ENCODE results near the gene NFE2L3. TPM values are rescaled to one million over a fixed set of nuclear protein-coding genes. Genes with fewer than 3 reads are reported as not detected.
"Not testable (repeated sequence)": the region's sequence is repeated elsewhere in the genome, so short reads cannot be mapped to it uniquely, and the experiment has no call there.

NFE2L3 gene
- total RNA-seq, 1 experiment from 2014 or later, result 40.0 TPM

DNA sequence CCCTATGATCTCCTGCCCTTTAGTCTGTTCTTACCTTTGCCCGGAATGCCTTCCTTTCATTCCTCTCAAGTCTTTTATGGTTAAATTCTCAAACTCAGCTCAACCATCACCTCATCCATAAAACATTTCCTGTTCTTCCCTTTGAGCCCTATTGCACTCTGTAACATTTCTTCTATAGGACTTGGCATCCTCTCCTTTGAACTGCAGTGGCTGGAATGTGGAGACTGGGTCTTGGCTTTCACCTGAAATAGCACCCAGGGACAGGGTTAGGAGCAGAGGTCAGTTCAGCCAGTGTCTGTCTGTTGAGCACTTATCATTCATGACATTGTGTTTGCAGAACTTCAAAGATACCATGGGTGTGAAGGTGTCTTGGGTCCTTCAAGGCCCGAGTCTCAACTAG, 7.2 kb downstream of the NFE2L3 start:
- H2AFZ ChIP-seq (ENCODE audit: low read length), result no peak overlapping the region
- no peaks in the 10 kb centered on the region for H4K20me1 ChIP-seq (ENCODE audit: low read length)
- TF ChIP-seq, protein P1, sequence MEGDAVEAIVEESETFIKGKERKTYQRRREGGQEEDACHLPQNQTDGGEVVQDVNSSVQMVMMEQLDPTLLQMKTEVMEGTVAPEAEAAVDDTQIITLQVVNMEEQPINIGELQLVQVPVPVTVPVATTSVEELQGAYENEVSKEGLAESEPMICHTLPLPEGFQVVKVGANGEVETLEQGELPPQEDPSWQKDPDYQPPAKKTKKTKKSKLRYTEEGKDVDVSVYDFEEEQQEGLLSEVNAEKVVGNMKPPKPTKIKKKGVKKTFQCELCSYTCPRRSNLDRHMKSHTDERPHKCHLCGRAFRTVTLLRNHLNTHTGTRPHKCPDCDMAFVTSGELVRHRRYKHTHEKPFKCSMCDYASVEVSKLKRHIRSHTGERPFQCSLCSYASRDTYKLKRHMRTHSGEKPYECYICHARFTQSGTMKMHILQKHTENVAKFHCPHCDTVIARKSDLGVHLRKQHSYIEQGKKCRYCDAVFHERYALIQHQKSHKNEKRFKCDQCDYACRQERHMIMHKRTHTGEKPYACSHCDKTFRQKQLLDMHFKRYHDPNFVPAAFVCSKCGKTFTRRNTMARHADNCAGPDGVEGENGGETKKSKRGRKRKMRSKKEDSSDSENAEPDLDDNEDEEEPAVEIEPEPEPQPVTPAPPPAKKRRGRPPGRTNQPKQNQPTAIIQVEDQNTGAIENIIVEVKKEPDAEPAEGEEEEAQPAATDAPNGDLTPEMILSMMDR (conservative IDR thresholded peaks at IDR 0.05; ENCODE audit: low read depth, low read length), result no peak
- TF ChIP-seq EZH2 (IDR thresholded peaks at IDR 0.05; ENCODE audit: low read length, unreplicated experiment), result no peak
- TF ChIP-seq EZH2phosphoT487 (IDR thresholded peaks at IDR 0.05; ENCODE audit: borderline replicate concordance, low read length), result no peak
- H3K27ac ChIP-seq (ENCODE audit: low read length), result peak overlapping the region; percentile 96
- intact Hi-C loops (cut with micrococcal nuclease), result loop anchor here (5.0 kb wide), 2 partner anchors 67 to 1008 kb away; partner anchors contain the start of gene HOXA9
- H3K27me3 ChIP-seq (ENCODE audit: low read length), result no peaks in the 10 kb centered on the region
- peak overlapping the region; percentile 96 for H3K4me2 ChIP-seq (ENCODE audit: low read length)
- H3K79me2 ChIP-seq (ENCODE audit: low read length), result peaks cover 87% of the 10 kb centered on the region
- no peaks in the 10 kb centered on the region for H3K9me3 ChIP-seq (ENCODE audit: low read length)
- peaks cover 5% of the 10 kb centered on the region for H3F3A ChIP-seq (ENCODE audit: low read length, unreplicated experiment)
- no TSS peak for BruUV-seq (replicated peaks)
- no peaks in the 10 kb centered on the region for H3K36me3 ChIP-seq (ENCODE audit: low read depth, low read length)
- no peaks in the 10 kb centered on the region for H3K9me2 ChIP-seq (replicated peaks; ENCODE audit: low read length)
- POLR2A ChIA-PET (ENCODE audit: unreplicated experiment), result no interaction called here
- ATAC-seq, result peak; percentile 4
- peak; percentile 60 for DNase-seq
- H3K4me3 ChIP-seq (ENCODE audit: low read length), result no peak overlapping the region
- CTCF ChIA-PET, result interaction anchor here (1.0 kb wide), 1 partner anchor 23 kb away, joined by 4 read pairs; no protein-coding TSS in a partner anchor
- H3K4me1 ChIP-seq (ENCODE audit: insufficient read depth, low read length), result peaks cover 66% of the 10 kb centered on the region
- H3K9ac ChIP-seq (ENCODE audit: low read length), result no peak overlapping the region

GRCh38 chr7:26160896-26161295, 8.9 kb downstream of the NFE2L3 start:
- intact Hi-C loops (cut with micrococcal nuclease), result no loop called here
- Histone ChIP-seq H3K27me3 (ENCODE audit: low read length) (no peaks in the 10 kb centered on the region), H3K4me3 (ENCODE audit: low read length) (no peak overlapping the region), H3K9me2 (replicated peaks; ENCODE audit: low read length) (no peaks in the 10 kb centered on the region), H3K36me3 (ENCODE audit: low read depth, low read length) (no peaks in the 10 kb centered on the region), H3K9me3 (ENCODE audit: low read length) (no peaks in the 10 kb centered on the region), H3K9ac (ENCODE audit: low read length) (no peak overlapping the region), H2AFZ (ENCODE audit: low read length) (no peak overlapping the region), H3K4me1 (ENCODE audit: insufficient read depth, low read length) (peaks cover 52% of the 10 kb centered on the region), H3F3A (ENCODE audit: low read length, unreplicated experiment) (peaks cover 4% of the 10 kb centered on the region), H3K79me2 (ENCODE audit: low read length) (peaks cover 74% of the 10 kb centered on the region), H3K27ac (ENCODE audit: low read length) (no peak overlapping the region), H3K4me2 (ENCODE audit: low read length) (peak overlapping the region; percentile 5; the same call in 1 of the 2 replicates), H4K20me1 (ENCODE audit: low read length) (peaks cover under 1% of the 10 kb centered on the region; the same call in 1 of the 2 replicates)
- ChIA-PET CTCF (no interaction called here), POLR2A (ENCODE audit: unreplicated experiment) (interaction anchor here (0.5 to 0.7 kb wide), 2 partner anchors 30 to 82 kb away, joined by 3 to 4 read pairs; no protein-coding TSS in a partner anchor)
- ATAC-seq, result no peak
- no TSS peak for BruUV-seq (replicated peaks)
- no peak for TF ChIP-seq EZH2 (IDR thresholded peaks at IDR 0.05; ENCODE audit: low read length, unreplicated experiment)
- TF ChIP-seq EZH2phosphoT487 (IDR thresholded peaks at IDR 0.05; ENCODE audit: borderline replicate concordance, low read length), result no peak
- TF ChIP-seq, protein P1 (conservative IDR thresholded peaks at IDR 0.05; ENCODE audit: low read depth, low read length), result no peak
- DNase-seq, result no peak

DNA sequence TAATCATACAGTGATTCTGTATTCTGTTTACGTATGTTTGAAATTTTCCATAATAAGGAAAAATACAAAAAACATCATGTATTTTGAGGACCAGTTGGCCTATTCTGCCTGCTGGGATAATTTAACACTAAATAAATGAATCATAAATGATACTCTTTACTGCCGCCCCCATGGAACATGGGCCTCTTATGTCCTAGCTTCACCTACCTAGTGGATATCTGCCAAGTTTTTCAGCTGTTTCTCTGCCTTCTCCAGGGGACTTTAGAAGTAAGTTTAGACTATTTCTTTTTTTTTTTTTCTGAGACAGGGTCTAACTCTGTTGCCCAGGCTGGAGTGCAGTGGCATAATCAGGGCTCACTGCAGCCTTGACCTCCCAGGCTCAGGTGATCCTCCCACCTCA, 10.4 kb downstream of the NFE2L3 start:
- Histone ChIP-seq H3K36me3 (ENCODE audit: low read depth, low read length) (no peaks in the 10 kb centered on the region), H3K27me3 (ENCODE audit: low read length) (no peaks in the 10 kb centered on the region), H3K4me2 (ENCODE audit: low read length) (no peak overlapping the region), H3K9me2 (replicated peaks; ENCODE audit: low read length) (no peaks in the 10 kb centered on the region), H2AFZ (ENCODE audit: low read length) (no peak overlapping the region), H3K9me3 (ENCODE audit: low read length) (no peaks in the 10 kb centered on the region), H3K4me1 (ENCODE audit: insufficient read depth, low read length) (peaks cover 55% of the 10 kb centered on the region), H3K27ac (ENCODE audit: low read length) (no peak overlapping the region), H4K20me1 (ENCODE audit: low read length) (peaks cover 2% of the 10 kb centered on the region; the same call in 1 of the 2 replicates), H3K79me2 (ENCODE audit: low read length) (peaks cover 78% of the 10 kb centered on the region), H3K9ac (ENCODE audit: low read length) (no peak overlapping the region), H3F3A (ENCODE audit: low read length, unreplicated experiment) (no peaks in the 10 kb centered on the region), H3K4me3 (ENCODE audit: low read length) (no peak overlapping the region)
- no peak for ATAC-seq
- CTCF ChIA-PET, result interaction anchor here (0.7 kb wide), 1 partner anchor 203 kb away, joined by 3 read pairs; no protein-coding TSS in a partner anchor
- no peak for TF ChIP-seq EZH2phosphoT487 (IDR thresholded peaks at IDR 0.05; ENCODE audit: borderline replicate concordance, low read length)
- no peak for TF ChIP-seq EZH2 (IDR thresholded peaks at IDR 0.05; ENCODE audit: low read length, unreplicated experiment)
- TF ChIP-seq, protein P1 (conservative IDR thresholded peaks at IDR 0.05; ENCODE audit: low read depth, low read length), result no peak
- intact Hi-C loops (cut with micrococcal nuclease), result no loop called here
- POLR2A ChIA-PET (ENCODE audit: unreplicated experiment), result no interaction called here
- BruUV-seq (replicated peaks), result no TSS peak
- no peak for DNase-seq

GRCh38 chr7:26163804-26164203, 11.8 kb downstream of the NFE2L3 start:
- H3K9ac ChIP-seq (ENCODE audit: low read length); H3K27me3 ChIP-seq (ENCODE audit: low read length); H2AFZ ChIP-seq (ENCODE audit: low read length); H3K9me3 ChIP-seq (ENCODE audit: low read length); CTCF ChIA-PET; H3K36me3 ChIP-seq (ENCODE audit: low read depth, low read length); DNase-seq; H4K20me1 ChIP-seq (ENCODE audit: low read length); BruUV-seq (replicated peaks); intact Hi-C loops (cut with micrococcal nuclease); H3K27ac ChIP-seq (ENCODE audit: low read length); H3K4me3 ChIP-seq (ENCODE audit: low read length); ATAC-seq; H3K4me2 ChIP-seq (ENCODE audit: low read length); POLR2A ChIA-PET (ENCODE audit: unreplicated experiment); H3K9me2 ChIP-seq (replicated peaks; ENCODE audit: low read length); H3F3A ChIP-seq (ENCODE audit: low read length, unreplicated experiment): not testable (repeated sequence)
- H3K79me2 ChIP-seq (ENCODE audit: low read length), result peaks cover 75% of the 10 kb centered on the region
- peaks cover 43% of the 10 kb centered on the region for H3K4me1 ChIP-seq (ENCODE audit: insufficient read depth, low read length)
